Measurements from ENCODE around the gene GRIP1. TPM values are rescaled to one million over a fixed set of nuclear protein-coding genes. Genes with fewer than 3 reads are reported as not detected.

GRIP1 gene
- total and polyA plus RNA-seq, 2 of the 4 experiments (the other 2 are of a cell fraction), result under 0.01 to 0.07 TPM

- no peak overlapping the region for H3K18ac ChIP-seq (ENCODE audit: low read depth, low read length)
- H3K79me1 ChIP-seq (ENCODE audit: low read depth in 1 of 2, low read length in 2 of 2), result no peaks in the 10 kb centered on the region
- H4K5ac ChIP-seq (ENCODE audit: low read depth, low read length), result no peak overlapping the region
- H2AFZ ChIP-seq (replicated peaks; ENCODE audit: low read length, poor library complexity), result no peak overlapping the region
- DNase-seq (no peak), ATAC-seq (ENCODE audit: low read depth) (no peak)
- H3K9me1 ChIP-seq (ENCODE audit: insufficient read depth, low read length), result no peaks in the 10 kb centered on the region
- no peak overlapping the region for H3K4me2 ChIP-seq (ENCODE audit: low read depth, low read length)
- H2AK5ac ChIP-seq (ENCODE audit: low read depth, low read length), result no peak overlapping the region
- no peak overlapping the region for H3K9ac ChIP-seq (ENCODE audit: low read depth, low read length)
- no peak overlapping the region for H4K8ac ChIP-seq (ENCODE audit: low read depth in 2 of 2, low read length in 2 of 2)
- no peaks in the 10 kb centered on the region for H3K4me1 ChIP-seq (ENCODE audit: control insufficient read depth, insufficient read depth, low read length)
- TF ChIP-seq NFE2L2 (IDR thresholded peaks at IDR 0.05; ENCODE audit: low read depth, low read length) (no peak), BHLHE40 (IDR thresholded peaks at IDR 0.05; ENCODE audit: low read depth, low read length) (no peak), MAZ (IDR thresholded peaks at IDR 0.05; ENCODE audit: borderline replicate concordance, low read depth, low read length) (no peak)
- TF ChIP-seq, protein P1, sequence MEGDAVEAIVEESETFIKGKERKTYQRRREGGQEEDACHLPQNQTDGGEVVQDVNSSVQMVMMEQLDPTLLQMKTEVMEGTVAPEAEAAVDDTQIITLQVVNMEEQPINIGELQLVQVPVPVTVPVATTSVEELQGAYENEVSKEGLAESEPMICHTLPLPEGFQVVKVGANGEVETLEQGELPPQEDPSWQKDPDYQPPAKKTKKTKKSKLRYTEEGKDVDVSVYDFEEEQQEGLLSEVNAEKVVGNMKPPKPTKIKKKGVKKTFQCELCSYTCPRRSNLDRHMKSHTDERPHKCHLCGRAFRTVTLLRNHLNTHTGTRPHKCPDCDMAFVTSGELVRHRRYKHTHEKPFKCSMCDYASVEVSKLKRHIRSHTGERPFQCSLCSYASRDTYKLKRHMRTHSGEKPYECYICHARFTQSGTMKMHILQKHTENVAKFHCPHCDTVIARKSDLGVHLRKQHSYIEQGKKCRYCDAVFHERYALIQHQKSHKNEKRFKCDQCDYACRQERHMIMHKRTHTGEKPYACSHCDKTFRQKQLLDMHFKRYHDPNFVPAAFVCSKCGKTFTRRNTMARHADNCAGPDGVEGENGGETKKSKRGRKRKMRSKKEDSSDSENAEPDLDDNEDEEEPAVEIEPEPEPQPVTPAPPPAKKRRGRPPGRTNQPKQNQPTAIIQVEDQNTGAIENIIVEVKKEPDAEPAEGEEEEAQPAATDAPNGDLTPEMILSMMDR (conservative IDR thresholded peaks at IDR 0.05; ENCODE audit: low read depth, low read length), result no peak
- no peak overlapping the region for H2BK20ac ChIP-seq (ENCODE audit: low read depth, low read length)
- CTCF ChIA-PET, result no interaction called here
- H2AK9ac ChIP-seq (replicated peaks; ENCODE audit: low read depth, low read length, poor library complexity), result no peak overlapping the region
- no peak overlapping the region for H2BK15ac ChIP-seq (ENCODE audit: low read depth, low read length)
- no peaks in the 10 kb centered on the region for H3K9me3 ChIP-seq (ENCODE audit: control insufficient read depth, insufficient read depth, low read length)
- H3K14ac ChIP-seq (replicated peaks; ENCODE audit: low read depth, low read length), result no peak overlapping the region
- BruUV-seq (replicated peaks), result no TSS peak
- H3K27ac ChIP-seq (ENCODE audit: insufficient read depth, low read length), result no peak overlapping the region
- H3K27me3 ChIP-seq (ENCODE audit: control insufficient read depth, insufficient read depth, low read length), result peaks cover 5% of the 10 kb centered on the region
- intact Hi-C loops (cut with micrococcal nuclease), result no loop called here
- H3K56ac ChIP-seq (ENCODE audit: extremely low read depth, insufficient read depth, low read length), result no peak overlapping the region
- no peaks in the 10 kb centered on the region for H4K20me1 ChIP-seq (ENCODE audit: insufficient read depth, low read length)
- no peak overlapping the region for H3K23ac ChIP-seq (ENCODE audit: low read depth, low read length)
- no CpG with 5 or more reads among the region's 2 CpGs for WGBS, 2 experiments (ENCODE audit: extremely low coverage in 2 of 2, insufficient read length in 1 of 2)
- no peaks in the 10 kb centered on the region for H3K36me3 ChIP-seq (ENCODE audit: control insufficient read depth, insufficient read depth, low read length)
- POLR2A ChIA-PET (ENCODE audit: unreplicated experiment), result no interaction called here
- H3K4ac ChIP-seq (ENCODE audit: low read depth, low read length), result no peak overlapping the region
- H4K91ac ChIP-seq (ENCODE audit: insufficient read depth, low read depth, low read length), result no peak overlapping the region
- in situ Hi-C loops (cut with MboI; ENCODE audit: low sequenced_read_pairs), result no loop called here
- no peak overlapping the region for H3K4me3 ChIP-seq (ENCODE audit: insufficient read depth, low read depth, low read length)
- dilution Hi-C loops (cut with HindIII; ENCODE audit: low sequenced_read_pairs, unreplicated experiment), result no loop called here
- no peak overlapping the region for H2BK5ac ChIP-seq (ENCODE audit: low read depth, low read length, poor library complexity, severe bottlenecking)
- no peak overlapping the region for H2BK120ac ChIP-seq (ENCODE audit: low read depth, low read length)
Observed at GRCh38 chr12:66624806-66625205, 54.1 kb downstream of the GRIP1 start.
